Activated gamma-delta T cell treated with anti-CD3 and anti-CD28 coated beads, Interleukin-2, amount 50 U/mL, for 16 hours (primary cell): ENCODE results near the gene ACTN1.
"Not testable (repeated sequence)": the region's sequence is repeated elsewhere in the genome, so short reads cannot be mapped to it uniquely, and the experiment has no call there.

Experiments used
- DNase-seq: peaks from one replicate; pipeline ENCODE4 v3.0.0-alpha.2; 2020; ENCODE audit warnings: low read depth

ACTN1 gene

GRCh38 chr14:68862954-68863594, 116.0 kb downstream of the ACTN1 start:
- peak; percentile 41 for DNase-seq

- DNase-seq = no peak
These were observed 118.3 kb downstream of the ACTN1 start for GRCh38 chr14:68860771-68861170.

- no peak for DNase-seq
These were observed 121.5 kb downstream of the ACTN1 start for GRCh38 chr14:68857516-68858070.

GRCh38 chr14:68856572-68856971, 122.5 kb downstream of the ACTN1 start:
- DNase-seq = no peak

- DNase-seq = no peak
These were observed 124.7 kb downstream of the ACTN1 start for GRCh38 chr14:68854421-68854820.

GRCh38 chr14:68853749-68854148, 125.4 kb downstream of the ACTN1 start:
- no peak for DNase-seq

GRCh38 chr14:68852493-68852892, 126.6 kb downstream of the ACTN1 start:
- DNase-seq = not testable (repeated sequence)

GRCh38 chr14:68851078-68851477, 128.0 kb downstream of the ACTN1 start:
- DNase-seq = no peak

GRCh38 chr14:68849416-68849815, 129.7 kb downstream of the ACTN1 start:
- DNase-seq = no peak

- DNase-seq = no peak
These were observed 130.8 kb downstream of the ACTN1 start for GRCh38 chr14:68848253-68848652.

- not testable (repeated sequence) for DNase-seq
These were observed 131.5 kb downstream of the ACTN1 start for GRCh38 chr14:68847640-68848039.

- DNase-seq = no peak
These were observed 132.6 kb downstream of the ACTN1 start for GRCh38 chr14:68846466-68846865.

- no peak for DNase-seq
These were observed 134.9 kb downstream of the ACTN1 start for GRCh38 chr14:68844210-68844545.

GRCh38 chr14:68843471-68844209, 135.5 kb downstream of the ACTN1 start:
- peak; percentile 67 for DNase-seq

- no peak for DNase-seq
These were observed 136.8 kb downstream of the ACTN1 start for GRCh38 chr14:68842298-68842697.

GRCh38 chr14:68841016-68841809, 137.9 kb downstream of the ACTN1 start:
- DNase-seq = no peak

- no peak for DNase-seq
These were observed 138.6 kb downstream of the ACTN1 start for GRCh38 chr14:68840454-68840853.

- no peak for DNase-seq
These were observed 143.0 kb downstream of the ACTN1 start for GRCh38 chr14:68836082-68836481.

- no peak for DNase-seq
These were observed 144.3 kb downstream of the ACTN1 start for GRCh38 chr14:68834816-68835215.

- no peak for DNase-seq
These were observed 150.4 kb downstream of the ACTN1 start for GRCh38 chr14:68828698-68829097.

GRCh38 chr14:68825729-68826128, 153.4 kb downstream of the ACTN1 start:
- DNase-seq = no peak

- DNase-seq = no peak
These were observed 154.4 kb downstream of the ACTN1 start for GRCh38 chr14:68824517-68825347.
